ENCODE results near the gene ITPRIP. TPM values are rescaled to one million over a fixed set of nuclear protein-coding genes. Genes with fewer than 3 reads are reported as not detected.

ITPRIP gene
- total and polyA plus RNA-seq, 2 donors (not counting 1 experiment from before 2014, with no cell fraction given): 6.8 to 18.8 TPM

DNA sequence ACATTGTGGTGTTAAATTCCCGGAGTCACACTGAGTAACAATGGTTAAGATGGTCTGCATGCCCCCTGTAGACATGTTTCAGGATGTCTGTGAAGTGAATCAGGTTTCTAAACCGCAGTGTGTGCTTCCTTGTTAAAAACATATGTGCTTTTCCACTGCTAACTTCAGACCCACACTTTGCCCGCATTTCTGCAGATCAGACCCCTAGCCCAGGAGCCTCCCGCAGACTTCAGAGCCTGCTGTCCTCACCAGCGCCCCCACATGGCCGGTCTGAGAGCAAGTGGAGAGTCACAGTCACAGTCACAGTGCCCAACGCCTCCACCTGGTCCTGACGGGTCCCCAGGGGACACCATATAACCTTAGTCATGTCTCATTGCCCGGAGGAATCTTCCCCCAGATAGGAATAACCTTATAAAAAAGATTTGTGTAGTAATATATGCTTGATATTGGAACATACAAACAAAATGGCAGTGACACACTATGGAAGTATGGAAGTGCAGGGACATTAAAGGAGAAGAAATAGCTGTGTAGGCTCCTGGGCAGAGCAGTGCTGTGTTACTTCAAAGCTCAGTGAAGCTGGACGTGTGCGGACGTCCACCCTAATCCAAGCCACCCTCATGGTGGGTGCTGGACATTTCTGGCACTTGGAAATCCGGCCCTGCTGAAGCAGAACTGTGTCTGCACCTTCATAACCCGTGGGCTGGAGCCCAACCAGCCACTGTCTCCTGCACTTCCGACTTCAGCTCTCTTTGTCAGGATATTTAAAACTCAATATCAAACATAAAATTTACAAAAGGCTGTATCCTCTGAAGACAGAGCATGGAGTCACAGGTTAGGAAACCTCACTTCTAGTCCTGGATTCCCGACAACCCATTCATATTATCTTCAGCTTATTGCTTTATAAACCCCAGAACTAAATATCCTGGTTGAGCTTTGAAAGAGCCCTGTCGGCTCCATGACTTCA lies 40.3 kb downstream of the ITPRIP start:
- Histone ChIP-seq H3K79me2 (ENCODE audit: control insufficient read depth, insufficient read depth, low read length) (no peaks in the 10 kb centered on the region), H3K4me2 (ENCODE audit: extremely low read depth, insufficient read depth, low read length) (no peak overlapping the region)

DNA sequence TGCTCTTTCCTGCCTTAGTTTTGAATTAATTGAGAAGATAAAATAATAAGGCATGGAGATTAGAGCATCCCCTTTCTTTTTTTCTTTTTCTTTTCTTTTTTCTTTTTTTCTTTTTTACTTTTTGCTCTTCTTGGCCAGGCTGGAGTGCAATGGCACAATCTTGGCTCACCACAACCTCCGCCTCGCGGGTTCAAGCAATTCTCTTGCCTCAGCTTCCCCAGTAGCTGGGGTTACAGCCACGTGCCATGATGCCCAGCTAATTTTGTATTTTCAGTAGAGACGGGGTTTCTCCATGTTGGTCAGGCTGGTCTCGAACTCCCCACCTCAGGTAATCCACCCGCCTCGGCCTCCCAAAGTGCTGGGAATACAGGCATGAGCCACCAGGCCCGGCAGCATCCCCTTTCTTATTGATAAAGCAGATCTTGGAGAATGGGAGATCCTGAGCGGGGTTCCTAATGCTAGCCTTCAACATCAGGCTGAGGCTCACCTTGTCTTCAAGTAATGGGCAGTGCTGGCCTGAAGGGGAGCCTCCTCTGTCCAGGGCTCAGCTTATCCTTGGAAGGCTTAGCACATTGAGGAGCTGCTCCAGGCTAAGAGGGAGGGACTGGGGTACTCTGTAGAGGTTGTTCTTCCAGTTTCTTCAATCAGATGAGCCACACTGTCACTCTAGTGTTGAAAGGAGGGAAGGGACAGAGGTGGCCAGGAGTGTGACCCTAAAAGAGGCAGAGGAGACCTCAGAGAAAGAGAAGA lies 41.4 kb downstream of the ITPRIP start:
- no peak for TF ChIP-seq EZH2 (IDR thresholded peaks at IDR 0.05; ENCODE audit: low read length, missing control alignments)
- TF ChIP-seq, protein P1, sequence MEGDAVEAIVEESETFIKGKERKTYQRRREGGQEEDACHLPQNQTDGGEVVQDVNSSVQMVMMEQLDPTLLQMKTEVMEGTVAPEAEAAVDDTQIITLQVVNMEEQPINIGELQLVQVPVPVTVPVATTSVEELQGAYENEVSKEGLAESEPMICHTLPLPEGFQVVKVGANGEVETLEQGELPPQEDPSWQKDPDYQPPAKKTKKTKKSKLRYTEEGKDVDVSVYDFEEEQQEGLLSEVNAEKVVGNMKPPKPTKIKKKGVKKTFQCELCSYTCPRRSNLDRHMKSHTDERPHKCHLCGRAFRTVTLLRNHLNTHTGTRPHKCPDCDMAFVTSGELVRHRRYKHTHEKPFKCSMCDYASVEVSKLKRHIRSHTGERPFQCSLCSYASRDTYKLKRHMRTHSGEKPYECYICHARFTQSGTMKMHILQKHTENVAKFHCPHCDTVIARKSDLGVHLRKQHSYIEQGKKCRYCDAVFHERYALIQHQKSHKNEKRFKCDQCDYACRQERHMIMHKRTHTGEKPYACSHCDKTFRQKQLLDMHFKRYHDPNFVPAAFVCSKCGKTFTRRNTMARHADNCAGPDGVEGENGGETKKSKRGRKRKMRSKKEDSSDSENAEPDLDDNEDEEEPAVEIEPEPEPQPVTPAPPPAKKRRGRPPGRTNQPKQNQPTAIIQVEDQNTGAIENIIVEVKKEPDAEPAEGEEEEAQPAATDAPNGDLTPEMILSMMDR (conservative IDR thresholded peaks at IDR 0.05 in 1 of 2, IDR thresholded peaks at IDR 0.05 in 1 of 2; ENCODE audit: low read depth in 1 of 2, low read length in 2 of 2): no peak
- H3K4me1 ChIP-seq (ENCODE audit: control insufficient read depth, extremely low read depth, insufficient read depth, low read length): peaks cover 21% of the 10 kb centered on the region
- H3K27me3 ChIP-seq (ENCODE audit: control insufficient read depth, insufficient read depth, low read length): no peaks in the 10 kb centered on the region
- no peak overlapping the region for H3K9ac ChIP-seq (ENCODE audit: insufficient read depth, low read length)
- H4K20me1 ChIP-seq (ENCODE audit: control insufficient read depth, extremely low read depth, insufficient read depth, low read length): no peaks in the 10 kb centered on the region
- no peaks in the 10 kb centered on the region for H3K9me3 ChIP-seq (ENCODE audit: control insufficient read depth, insufficient read depth, low read depth, low read length)
- no peak overlapping the region for H2AFZ ChIP-seq (ENCODE audit: low read length)
- no peaks in the 10 kb centered on the region for H3K79me2 ChIP-seq (ENCODE audit: control insufficient read depth, insufficient read depth, low read length)
- no peak overlapping the region for H3K27ac ChIP-seq (ENCODE audit: insufficient read depth, low read length)
- no peaks in the 10 kb centered on the region for H3K36me3 ChIP-seq (ENCODE audit: control insufficient read depth, insufficient read depth, low read length)
- H3K4me2 ChIP-seq (ENCODE audit: extremely low read depth, insufficient read depth, low read length): no peak overlapping the region
- no peak for DNase-seq (ENCODE audit: low read depth in 2 of 2)
- no peak overlapping the region for H3K4me3 ChIP-seq (replicated peaks in 1 of 4; ENCODE audit: control extremely low read depth in 1 of 4, insufficient read depth in 1 of 4, low read depth in 3 of 4, low read length in 4 of 4)

More for the DNA sequence above, 40.3 kb downstream of the ITPRIP start:
- Histone ChIP-seq H3K36me3 (ENCODE audit: control insufficient read depth, insufficient read depth, low read length) (no peaks in the 10 kb centered on the region), H3K27ac (ENCODE audit: insufficient read depth, low read length) (peak overlapping the region; percentile 98), H3K27me3 (ENCODE audit: control insufficient read depth, insufficient read depth, low read length) (no peaks in the 10 kb centered on the region), H3K4me1 (ENCODE audit: control insufficient read depth, extremely low read depth, insufficient read depth, low read length) (peaks cover 21% of the 10 kb centered on the region), H2AFZ (ENCODE audit: low read length) (no peak overlapping the region), H4K20me1 (ENCODE audit: control insufficient read depth, extremely low read depth, insufficient read depth, low read length) (no peaks in the 10 kb centered on the region), H3K9ac (ENCODE audit: insufficient read depth, low read length) (no peak overlapping the region), H3K9me3 (ENCODE audit: control insufficient read depth, insufficient read depth, low read depth, low read length) (no peaks in the 10 kb centered on the region), H3K4me3 (replicated peaks in 1 of 4; ENCODE audit: control extremely low read depth in 1 of 4, insufficient read depth in 1 of 4, low read depth in 3 of 4, low read length in 4 of 4) (no peak overlapping the region)
- no peak for TF ChIP-seq EZH2 (IDR thresholded peaks at IDR 0.05; ENCODE audit: low read length, missing control alignments)
- TF ChIP-seq, protein P1 (conservative IDR thresholded peaks at IDR 0.05 in 1 of 2, IDR thresholded peaks at IDR 0.05 in 1 of 2; ENCODE audit: low read depth in 1 of 2, low read length in 2 of 2): peak; percentile 44 to 71
- peak; percentile 75 to 92 for DNase-seq (ENCODE audit: low read depth in 2 of 2)

DNA sequence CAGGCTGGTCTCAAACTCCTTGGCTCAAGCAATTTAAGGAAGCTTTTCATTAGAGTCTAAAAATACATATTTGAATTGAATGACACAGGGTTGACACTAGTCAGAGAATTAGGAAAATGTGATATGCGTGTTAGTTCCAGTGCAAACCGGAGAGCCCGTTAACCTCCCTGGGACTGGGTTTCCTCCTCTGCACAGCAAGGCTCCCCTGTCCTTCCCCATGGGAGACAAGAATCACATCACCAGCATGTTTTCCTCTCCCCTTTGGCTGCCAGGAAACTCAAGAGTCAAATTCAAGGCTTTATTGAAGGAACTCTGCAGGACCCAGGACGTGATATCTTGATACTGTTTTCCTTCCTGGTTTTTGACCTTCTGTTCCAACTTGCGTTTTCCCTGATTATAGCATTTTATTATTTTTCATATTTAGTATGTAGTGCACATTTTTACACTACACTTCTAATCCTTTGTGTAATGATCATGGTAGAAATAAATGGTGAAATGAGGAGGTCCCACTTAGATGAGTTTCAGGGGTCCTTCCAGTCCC lies 44.4 kb downstream of the ITPRIP start:
- no peak for TF ChIP-seq EZH2 (IDR thresholded peaks at IDR 0.05; ENCODE audit: low read length, missing control alignments)
- TF ChIP-seq, protein P1 (conservative IDR thresholded peaks at IDR 0.05 in 1 of 2, IDR thresholded peaks at IDR 0.05 in 1 of 2; ENCODE audit: low read depth in 1 of 2, low read length in 2 of 2): no peak
- Histone ChIP-seq H4K20me1 (ENCODE audit: control insufficient read depth, extremely low read depth, insufficient read depth, low read length) (no peaks in the 10 kb centered on the region), H3K4me1 (ENCODE audit: control insufficient read depth, extremely low read depth, insufficient read depth, low read length) (peaks cover 9% of the 10 kb centered on the region), H3K9ac (ENCODE audit: insufficient read depth, low read length) (no peak overlapping the region), H3K4me3 (replicated peaks in 1 of 4; ENCODE audit: control extremely low read depth in 1 of 4, insufficient read depth in 1 of 4, low read depth in 3 of 4, low read length in 4 of 4) (no peak overlapping the region), H3K79me2 (ENCODE audit: control insufficient read depth, insufficient read depth, low read length) (no peaks in the 10 kb centered on the region), H3K27ac (ENCODE audit: insufficient read depth, low read length) (no peak overlapping the region), H3K27me3 (ENCODE audit: control insufficient read depth, insufficient read depth, low read length) (no peaks in the 10 kb centered on the region), H3K4me2 (ENCODE audit: extremely low read depth, insufficient read depth, low read length) (no peak overlapping the region), H3K9me3 (ENCODE audit: control insufficient read depth, insufficient read depth, low read depth, low read length) (no peaks in the 10 kb centered on the region), H3K36me3 (ENCODE audit: control insufficient read depth, insufficient read depth, low read length) (no peaks in the 10 kb centered on the region), H2AFZ (ENCODE audit: low read length) (no peak overlapping the region)
- DNase-seq (ENCODE audit: low read depth in 2 of 2): no peak

All from fibroblast of lung (primary cell).